ENCODE results near the gene BICC1.

The BICC1 gene

DNA sequence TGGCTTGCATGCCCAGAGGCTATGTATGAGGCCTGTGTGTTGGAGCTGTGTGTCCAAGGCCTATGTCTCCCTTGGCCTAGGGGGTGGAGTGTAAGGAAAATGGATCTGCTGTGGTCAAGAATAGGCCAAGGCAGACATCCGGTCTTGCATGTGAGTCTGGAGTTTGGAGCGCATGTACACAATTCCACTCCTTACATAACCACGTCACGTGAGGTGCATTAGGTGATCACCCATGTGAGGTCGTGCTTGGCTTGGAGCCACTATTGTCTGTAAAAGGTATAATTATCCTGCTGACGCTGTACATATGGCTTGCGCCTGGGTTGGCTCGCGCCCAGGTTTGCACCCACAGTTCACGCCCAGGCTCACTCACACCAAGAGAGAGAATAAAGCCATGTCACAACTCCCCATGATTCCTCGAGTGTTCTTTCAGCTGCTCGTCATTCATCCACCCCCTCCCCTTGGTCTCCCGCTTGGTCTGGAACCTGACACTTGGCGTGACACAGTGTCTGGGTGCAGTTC lies 105.5 kb downstream of the BICC1 start:
- DNase-seq (ENCODE audit: low read depth in 1 of 2, low spot score in 1 of 2): no peak
- Histone ChIP-seq H3K27me3 (ENCODE audit: insufficient read depth, poor library complexity, severe bottlenecking) (no peaks in the 10 kb centered on the region), H3K27ac (replicated peaks) (no peak overlapping the region), H3K4me3 (replicated peaks; ENCODE audit: insufficient read depth, low read length) (no peak overlapping the region)
- no peak for TF ChIP-seq GABPA (IDR thresholded peaks at IDR 0.05; ENCODE audit: low read depth)
- TF ChIP-seq POLR2AphosphoS5 (IDR thresholded peaks at IDR 0.05; ENCODE audit: low read depth): no peak
- no peak for TF ChIP-seq SPI1 (IDR thresholded peaks at IDR 0.05; ENCODE audit: borderline replicate concordance, low read depth)
- TF ChIP-seq, protein P1, sequence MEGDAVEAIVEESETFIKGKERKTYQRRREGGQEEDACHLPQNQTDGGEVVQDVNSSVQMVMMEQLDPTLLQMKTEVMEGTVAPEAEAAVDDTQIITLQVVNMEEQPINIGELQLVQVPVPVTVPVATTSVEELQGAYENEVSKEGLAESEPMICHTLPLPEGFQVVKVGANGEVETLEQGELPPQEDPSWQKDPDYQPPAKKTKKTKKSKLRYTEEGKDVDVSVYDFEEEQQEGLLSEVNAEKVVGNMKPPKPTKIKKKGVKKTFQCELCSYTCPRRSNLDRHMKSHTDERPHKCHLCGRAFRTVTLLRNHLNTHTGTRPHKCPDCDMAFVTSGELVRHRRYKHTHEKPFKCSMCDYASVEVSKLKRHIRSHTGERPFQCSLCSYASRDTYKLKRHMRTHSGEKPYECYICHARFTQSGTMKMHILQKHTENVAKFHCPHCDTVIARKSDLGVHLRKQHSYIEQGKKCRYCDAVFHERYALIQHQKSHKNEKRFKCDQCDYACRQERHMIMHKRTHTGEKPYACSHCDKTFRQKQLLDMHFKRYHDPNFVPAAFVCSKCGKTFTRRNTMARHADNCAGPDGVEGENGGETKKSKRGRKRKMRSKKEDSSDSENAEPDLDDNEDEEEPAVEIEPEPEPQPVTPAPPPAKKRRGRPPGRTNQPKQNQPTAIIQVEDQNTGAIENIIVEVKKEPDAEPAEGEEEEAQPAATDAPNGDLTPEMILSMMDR (IDR thresholded peaks at IDR 0.05; ENCODE audit: insufficient read depth, low read length): no peak

GRCh38 chr10:58621379-58622077 lies 108.9 kb downstream of the BICC1 start:
- no peak for TF ChIP-seq REST (IDR thresholded peaks at IDR 0.05; ENCODE audit: insufficient replicate concordance, low read depth)
- TF ChIP-seq, protein P1 (IDR thresholded peaks at IDR 0.05; ENCODE audit: insufficient read depth, low read length): no peak
- no peak for TF ChIP-seq POLR2AphosphoS5 (IDR thresholded peaks at IDR 0.05; ENCODE audit: low read depth)
- TF ChIP-seq SPI1 (IDR thresholded peaks at IDR 0.05; ENCODE audit: borderline replicate concordance, low read depth): no peak
- no peak for TF ChIP-seq GABPA (IDR thresholded peaks at IDR 0.05; ENCODE audit: low read depth)
- Histone ChIP-seq H3K4me3 (replicated peaks; ENCODE audit: insufficient read depth, low read length) (no peak overlapping the region), H3K27ac (replicated peaks) (no peak overlapping the region), H3K27me3 (ENCODE audit: insufficient read depth, poor library complexity, severe bottlenecking) (no peaks in the 10 kb centered on the region)
- no peak for DNase-seq (ENCODE audit: low read depth in 1 of 2, low spot score in 1 of 2)

DNA sequence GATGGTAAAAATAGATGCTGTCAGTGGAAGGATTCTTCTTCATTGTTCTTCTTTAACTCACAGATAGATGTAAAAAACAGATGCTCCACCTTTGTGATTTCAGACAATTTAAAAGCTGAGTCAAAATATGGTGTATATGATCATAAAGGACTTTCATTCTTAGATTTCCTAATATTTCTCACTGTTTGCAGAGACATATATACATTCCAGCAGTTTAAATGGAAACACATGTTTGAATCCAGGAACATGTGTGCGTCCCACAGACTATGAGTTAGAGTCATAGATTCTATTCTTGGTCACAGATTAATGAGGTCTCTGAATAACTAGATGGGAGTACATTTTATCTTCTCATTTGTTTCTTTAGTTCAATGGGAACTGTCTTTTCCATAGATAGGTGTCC lies 109.6 kb downstream of the BICC1 start:
- H3K27me3 ChIP-seq (ENCODE audit: insufficient read depth, poor library complexity, severe bottlenecking): no peaks in the 10 kb centered on the region
- no peak overlapping the region for H3K4me3 ChIP-seq (replicated peaks; ENCODE audit: insufficient read depth, low read length)
- no peak for DNase-seq (ENCODE audit: low read depth in 1 of 2, low spot score in 1 of 2)
- TF ChIP-seq GABPA (IDR thresholded peaks at IDR 0.05; ENCODE audit: low read depth): no peak
- TF ChIP-seq POLR2AphosphoS5 (IDR thresholded peaks at IDR 0.05; ENCODE audit: low read depth): no peak
- no peak for TF ChIP-seq SPI1 (IDR thresholded peaks at IDR 0.05; ENCODE audit: borderline replicate concordance, low read depth)
- TF ChIP-seq REST (IDR thresholded peaks at IDR 0.05; ENCODE audit: insufficient replicate concordance, low read depth): no peak
- TF ChIP-seq, protein P1 (IDR thresholded peaks at IDR 0.05; ENCODE audit: insufficient read depth, low read length): no peak
- H3K27ac ChIP-seq (replicated peaks): no peak overlapping the region

Measured in HL-60 (cell line).